B cell (primary cell): ENCODE data around the gene CMTM7.

Experiments
- CTCF ChIP-seq: fragments of 200-600 bp; IDR thresholded peaks from one replicate; pipeline ENCODE4 v1.8.0; 2022; ENCODE audit warnings: antibody characterized with exemption, mild to moderate bottlenecking
- EZH2 ChIP-seq: IDR thresholded peaks from 2 replicates; pipeline ENCODE4 v1.6.1; 2012; ENCODE audit warnings: borderline replicate concordance, low read depth, mild to moderate bottlenecking, moderate library complexity, low read length; ENCODE audit not compliant: insufficient read depth, poor library complexity, severe bottlenecking

DNA sequence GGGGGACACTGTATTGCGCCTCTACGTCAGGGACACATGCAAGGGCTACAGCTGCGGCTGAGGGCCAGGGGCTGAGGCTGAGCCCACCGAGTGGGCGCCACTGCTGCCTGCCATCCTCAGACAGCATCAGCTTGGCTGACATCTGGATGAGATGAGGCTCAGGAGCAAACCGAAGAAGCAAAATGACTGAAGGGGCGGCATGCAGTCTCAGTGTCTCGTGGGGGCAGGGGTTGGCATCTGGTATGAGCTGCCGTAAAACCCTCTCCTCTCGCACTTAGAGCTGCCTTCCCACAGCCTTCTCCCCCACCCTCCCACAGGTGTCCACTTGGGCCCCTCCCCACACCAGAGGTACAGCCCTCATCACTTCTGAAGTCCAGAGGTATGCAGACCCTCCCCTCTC is 24.2 kb upstream of the CMTM7 start:
- TF ChIP-seq CTCF (no peak), EZH2 (no peak)
